Measurements from ENCODE around the gene HOXC13. TPM values are rescaled to one million over a fixed set of nuclear protein-coding genes. Genes with fewer than 3 reads are reported as not detected.

Gene HOXC13
- total and polyA plus RNA-seq, 2 of the 13 experiments (the other 11 are each of a cell fraction or from before 2014, with no cell fraction given), result 0.07 TPM; not detected in 1

DNA sequence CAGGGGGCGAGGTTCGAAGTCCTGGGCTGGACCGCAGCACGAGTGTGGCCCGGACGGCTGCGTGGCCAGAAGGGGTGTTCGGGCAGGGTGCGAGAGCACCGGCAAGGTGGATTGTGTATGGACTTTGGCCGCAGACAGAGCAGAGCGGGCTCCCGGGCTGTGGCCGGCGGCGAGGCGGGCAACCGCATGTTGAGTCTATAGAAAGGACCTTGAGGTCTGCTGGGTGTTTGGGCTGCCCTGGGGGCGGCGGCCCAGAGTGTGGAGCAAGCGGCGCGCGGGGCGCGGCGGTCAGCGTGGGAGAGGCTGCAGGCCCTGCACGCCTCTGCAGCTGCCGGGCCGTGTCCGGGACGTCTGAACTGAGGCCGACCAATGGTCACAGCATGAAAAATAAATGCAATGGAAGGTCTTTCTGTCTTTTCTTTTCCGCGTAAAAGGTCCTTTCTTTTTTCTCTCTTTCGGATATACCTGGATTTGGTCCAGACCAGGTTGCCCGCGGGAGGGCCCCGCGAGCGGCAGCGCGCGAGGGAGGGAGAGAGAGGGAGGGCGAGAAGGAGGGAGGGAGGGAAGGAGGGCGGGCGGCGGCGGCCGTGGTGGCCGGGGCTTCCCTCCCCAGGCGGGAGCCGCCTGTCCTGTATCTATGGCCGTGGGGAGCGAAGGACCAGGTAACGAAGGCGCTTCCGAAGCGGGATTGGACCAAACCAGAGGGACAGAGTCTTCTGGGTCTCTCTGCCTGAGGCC lies 55.8 kb downstream of the HOXC13 start (continued):
- TF ChIP-seq PTBP1 (IDR thresholded peaks at IDR 0.05; ENCODE audit: low read depth, low read length, poor library complexity, severe bottlenecking), result no peak
- TF ChIP-seq, protein P1, sequence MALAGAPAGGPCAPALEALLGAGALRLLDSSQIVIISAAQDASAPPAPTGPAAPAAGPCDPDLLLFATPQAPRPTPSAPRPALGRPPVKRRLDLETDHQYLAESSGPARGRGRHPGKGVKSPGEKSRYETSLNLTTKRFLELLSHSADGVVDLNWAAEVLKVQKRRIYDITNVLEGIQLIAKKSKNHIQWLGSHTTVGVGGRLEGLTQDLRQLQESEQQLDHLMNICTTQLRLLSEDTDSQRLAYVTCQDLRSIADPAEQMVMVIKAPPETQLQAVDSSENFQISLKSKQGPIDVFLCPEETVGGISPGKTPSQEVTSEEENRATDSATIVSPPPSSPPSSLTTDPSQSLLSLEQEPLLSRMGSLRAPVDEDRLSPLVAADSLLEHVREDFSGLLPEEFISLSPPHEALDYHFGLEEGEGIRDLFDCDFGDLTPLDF (CRISPR knock-in tag; IDR thresholded peaks at IDR 0.05), result peak; percentile 54; the same call in 1 of the 2 replicates
- TF ChIP-seq ZBTB7B (CRISPR knock-in tag; IDR thresholded peaks at IDR 0.05), result 0 out of 2 replicates have a peak, but pooled peaks have one; percentile 33
- TF ChIP-seq, protein P2, sequence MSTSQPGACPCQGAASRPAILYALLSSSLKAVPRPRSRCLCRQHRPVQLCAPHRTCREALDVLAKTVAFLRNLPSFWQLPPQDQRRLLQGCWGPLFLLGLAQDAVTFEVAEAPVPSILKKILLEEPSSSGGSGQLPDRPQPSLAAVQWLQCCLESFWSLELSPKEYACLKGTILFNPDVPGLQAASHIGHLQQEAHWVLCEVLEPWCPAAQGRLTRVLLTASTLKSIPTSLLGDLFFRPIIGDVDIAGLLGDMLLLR (CRISPR knock-in tag; IDR thresholded peaks at IDR 0.05), result no peak
- peak; percentile 48 for TF ChIP-seq XRCC5 (optimal IDR thresholded peaks at IDR 0.05; ENCODE audit: low read length)
- 0 out of 2 replicates have a peak, but pooled peaks have one; percentile 60 for TF ChIP-seq ZNF746 (CRISPR knock-in tag; IDR thresholded peaks at IDR 0.05)
- TF ChIP-seq YY1 (IDR thresholded peaks at IDR 0.05; ENCODE audit: insufficient read depth, insufficient replicate concordance, low read depth, low read length), result peak; percentile 17
- TF ChIP-seq, protein P3, sequence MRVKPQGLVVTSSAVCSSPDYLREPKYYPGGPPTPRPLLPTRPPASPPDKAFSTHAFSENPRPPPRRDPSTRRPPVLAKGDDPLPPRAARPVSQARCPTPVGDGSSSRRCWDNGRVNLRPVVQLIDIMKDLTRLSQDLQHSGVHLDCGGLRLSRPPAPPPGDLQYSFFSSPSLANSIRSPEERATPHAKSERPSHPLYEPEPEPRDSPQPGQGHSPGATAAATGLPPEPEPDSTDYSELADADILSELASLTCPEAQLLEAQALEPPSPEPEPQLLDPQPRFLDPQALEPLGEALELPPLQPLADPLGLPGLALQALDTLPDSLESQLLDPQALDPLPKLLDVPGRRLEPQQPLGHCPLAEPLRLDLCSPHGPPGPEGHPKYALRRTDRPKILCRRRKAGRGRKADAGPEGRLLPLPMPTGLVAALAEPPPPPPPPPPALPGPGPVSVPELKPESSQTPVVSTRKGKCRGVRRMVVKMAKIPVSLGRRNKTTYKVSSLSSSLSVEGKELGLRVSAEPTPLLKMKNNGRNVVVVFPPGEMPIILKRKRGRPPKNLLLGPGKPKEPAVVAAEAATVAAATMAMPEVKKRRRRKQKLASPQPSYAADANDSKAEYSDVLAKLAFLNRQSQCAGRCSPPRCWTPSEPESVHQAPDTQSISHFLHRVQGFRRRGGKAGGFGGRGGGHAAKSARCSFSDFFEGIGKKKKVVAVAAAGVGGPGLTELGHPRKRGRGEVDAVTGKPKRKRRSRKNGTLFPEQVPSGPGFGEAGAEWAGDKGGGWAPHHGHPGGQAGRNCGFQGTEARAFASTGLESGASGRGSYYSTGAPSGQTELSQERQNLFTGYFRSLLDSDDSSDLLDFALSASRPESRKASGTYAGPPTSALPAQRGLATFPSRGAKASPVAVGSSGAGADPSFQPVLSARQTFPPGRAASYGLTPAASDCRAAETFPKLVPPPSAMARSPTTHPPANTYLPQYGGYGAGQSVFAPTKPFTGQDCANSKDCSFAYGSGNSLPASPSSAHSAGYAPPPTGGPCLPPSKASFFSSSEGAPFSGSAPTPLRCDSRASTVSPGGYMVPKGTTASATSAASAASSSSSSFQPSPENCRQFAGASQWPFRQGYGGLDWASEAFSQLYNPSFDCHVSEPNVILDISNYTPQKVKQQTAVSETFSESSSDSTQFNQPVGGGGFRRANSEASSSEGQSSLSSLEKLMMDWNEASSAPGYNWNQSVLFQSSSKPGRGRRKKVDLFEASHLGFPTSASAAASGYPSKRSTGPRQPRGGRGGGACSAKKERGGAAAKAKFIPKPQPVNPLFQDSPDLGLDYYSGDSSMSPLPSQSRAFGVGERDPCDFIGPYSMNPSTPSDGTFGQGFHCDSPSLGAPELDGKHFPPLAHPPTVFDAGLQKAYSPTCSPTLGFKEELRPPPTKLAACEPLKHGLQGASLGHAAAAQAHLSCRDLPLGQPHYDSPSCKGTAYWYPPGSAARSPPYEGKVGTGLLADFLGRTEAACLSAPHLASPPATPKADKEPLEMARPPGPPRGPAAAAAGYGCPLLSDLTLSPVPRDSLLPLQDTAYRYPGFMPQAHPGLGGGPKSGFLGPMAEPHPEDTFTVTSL (CRISPR knock-in tag; IDR thresholded peaks at IDR 0.05; ENCODE audit: borderline replicate concordance), result no peak
- TF ChIP-seq KDM5B (CRISPR knock-in tag; IDR thresholded peaks at IDR 0.05; ENCODE audit: borderline replicate concordance), result peak; percentile 52; the same call in 1 of the 2 replicates
- TF ChIP-seq, protein P4, sequence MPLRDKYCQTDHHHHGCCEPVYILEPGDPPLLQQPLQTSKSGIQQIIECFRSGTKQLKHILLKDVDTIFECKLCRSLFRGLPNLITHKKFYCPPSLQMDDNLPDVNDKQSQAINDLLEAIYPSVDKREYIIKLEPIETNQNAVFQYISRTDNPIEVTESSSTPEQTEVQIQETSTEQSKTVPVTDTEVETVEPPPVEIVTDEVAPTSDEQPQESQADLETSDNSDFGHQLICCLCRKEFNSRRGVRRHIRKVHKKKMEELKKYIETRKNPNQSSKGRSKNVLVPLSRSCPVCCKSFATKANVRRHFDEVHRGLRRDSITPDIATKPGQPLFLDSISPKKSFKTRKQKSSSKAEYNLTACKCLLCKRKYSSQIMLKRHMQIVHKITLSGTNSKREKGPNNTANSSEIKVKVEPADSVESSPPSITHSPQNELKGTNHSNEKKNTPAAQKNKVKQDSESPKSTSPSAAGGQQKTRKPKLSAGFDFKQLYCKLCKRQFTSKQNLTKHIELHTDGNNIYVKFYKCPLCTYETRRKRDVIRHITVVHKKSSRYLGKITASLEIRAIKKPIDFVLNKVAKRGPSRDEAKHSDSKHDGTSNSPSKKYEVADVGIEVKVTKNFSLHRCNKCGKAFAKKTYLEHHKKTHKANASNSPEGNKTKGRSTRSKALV (CRISPR knock-in tag; IDR thresholded peaks at IDR 0.05), result peak; percentile 72; the same call in 1 of the 2 replicates
- peak; percentile 66; the same call in 1 of the 2 replicates for TF ChIP-seq TBX2 (CRISPR knock-in tag; IDR thresholded peaks at IDR 0.05; ENCODE audit: borderline replicate concordance)
- no peak for TF ChIP-seq ZNF235 (CRISPR knock-in tag; IDR thresholded peaks at IDR 0.05; ENCODE audit: borderline replicate concordance)
- 0 out of 2 replicates have a peak, but pooled peaks have one; percentile 21 for TF ChIP-seq ZBTB7A (CRISPR knock-in tag; IDR thresholded peaks at IDR 0.05)
- no peak for TF ChIP-seq DPF2 (CRISPR knock-in tag; IDR thresholded peaks at IDR 0.05; ENCODE audit: borderline replicate concordance, low read depth)
- TF ChIP-seq POLR2G (IDR thresholded peaks at IDR 0.05; ENCODE audit: low read depth, low read length), result no peak

Data from HepG2 (cell line).